ENCODE measurements around the gene MYRIP. TPM values are rescaled to one million over a fixed set of nuclear protein-coding genes. Genes with fewer than 3 reads are reported as not detected.
A peak's percentile ranks its signal among the peaks of the same experiment; 100 is the strongest.
"Not testable (repeated sequence)": the region's sequence is repeated elsewhere in the genome, so short reads cannot be mapped to it uniquely, and the experiment has no call there.

MYRIP gene
- total RNA-seq, 1 donor from 2014 or later, result 0.54 TPM

DNA sequence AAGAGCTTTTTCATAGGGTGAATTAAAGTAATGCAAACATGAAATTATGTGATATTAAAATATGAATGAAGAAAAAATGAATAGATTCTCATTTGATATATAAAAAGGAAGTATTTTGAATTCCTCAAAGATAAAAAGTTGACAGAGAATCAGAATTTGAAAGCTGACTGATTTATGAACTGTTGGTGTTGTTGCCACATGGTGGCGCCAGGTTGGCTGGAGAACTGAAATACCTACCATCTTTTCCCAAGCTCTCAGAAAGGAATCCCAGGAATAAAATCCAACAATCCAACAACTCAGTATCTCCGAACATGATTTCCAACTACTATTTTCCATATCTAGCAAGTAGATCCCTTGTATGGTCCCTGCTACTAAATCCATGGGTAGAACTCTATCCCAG lies 3.1 kb downstream of the MYRIP start:
- TF ChIP-seq, protein P1, sequence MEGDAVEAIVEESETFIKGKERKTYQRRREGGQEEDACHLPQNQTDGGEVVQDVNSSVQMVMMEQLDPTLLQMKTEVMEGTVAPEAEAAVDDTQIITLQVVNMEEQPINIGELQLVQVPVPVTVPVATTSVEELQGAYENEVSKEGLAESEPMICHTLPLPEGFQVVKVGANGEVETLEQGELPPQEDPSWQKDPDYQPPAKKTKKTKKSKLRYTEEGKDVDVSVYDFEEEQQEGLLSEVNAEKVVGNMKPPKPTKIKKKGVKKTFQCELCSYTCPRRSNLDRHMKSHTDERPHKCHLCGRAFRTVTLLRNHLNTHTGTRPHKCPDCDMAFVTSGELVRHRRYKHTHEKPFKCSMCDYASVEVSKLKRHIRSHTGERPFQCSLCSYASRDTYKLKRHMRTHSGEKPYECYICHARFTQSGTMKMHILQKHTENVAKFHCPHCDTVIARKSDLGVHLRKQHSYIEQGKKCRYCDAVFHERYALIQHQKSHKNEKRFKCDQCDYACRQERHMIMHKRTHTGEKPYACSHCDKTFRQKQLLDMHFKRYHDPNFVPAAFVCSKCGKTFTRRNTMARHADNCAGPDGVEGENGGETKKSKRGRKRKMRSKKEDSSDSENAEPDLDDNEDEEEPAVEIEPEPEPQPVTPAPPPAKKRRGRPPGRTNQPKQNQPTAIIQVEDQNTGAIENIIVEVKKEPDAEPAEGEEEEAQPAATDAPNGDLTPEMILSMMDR (conservative IDR thresholded peaks at IDR 0.05), result peak; percentile 57
- H3K27ac Mint-ChIP-seq (ENCODE audit: unreplicated experiment), result no peak overlapping the region
- H3K36me3 Mint-ChIP-seq (ENCODE audit: low read depth), result no peaks in the 10 kb centered on the region
- H3K4me3 Mint-ChIP-seq, result no peak overlapping the region
- no peaks in the 10 kb centered on the region for H3K9me3 Mint-ChIP-seq
- peaks cover 19% of the 10 kb centered on the region for H3K4me1 Mint-ChIP-seq
- peaks cover 80% of the 10 kb centered on the region for H3K27me3 Mint-ChIP-seq (ENCODE audit: low read depth)
- DNase-seq (ENCODE audit: low read depth, low spot score), result no peak

DNA sequence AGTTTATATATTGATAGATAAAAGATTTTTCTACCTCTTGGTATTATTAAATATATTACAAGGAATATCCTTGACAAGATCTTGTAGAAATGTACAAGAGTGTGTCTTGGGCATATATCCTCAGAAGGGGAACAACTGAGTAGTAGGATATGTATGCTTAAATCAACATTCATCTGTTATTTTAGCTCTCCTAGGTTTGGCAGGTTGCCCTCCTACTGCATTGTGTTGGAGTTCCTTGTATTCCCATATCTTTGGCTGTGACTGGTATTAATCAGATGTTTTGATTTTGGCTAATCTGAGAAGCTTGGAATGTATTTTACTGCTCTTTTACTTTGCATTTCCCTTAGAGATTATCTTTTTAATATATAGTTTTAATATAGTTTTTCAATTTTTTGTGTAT lies 4.6 kb downstream of the MYRIP start:
- Mint-ChIP-seq H3K27ac (ENCODE audit: unreplicated experiment) (no peak overlapping the region), H3K4me1 (peaks cover 11% of the 10 kb centered on the region), H3K36me3 (ENCODE audit: low read depth) (no peaks in the 10 kb centered on the region), H3K27me3 (ENCODE audit: low read depth) (peaks cover 74% of the 10 kb centered on the region), H3K9me3 (no peaks in the 10 kb centered on the region), H3K4me3 (no peak overlapping the region)
- TF ChIP-seq, protein P1 (conservative IDR thresholded peaks at IDR 0.05), result no peak
- DNase-seq (ENCODE audit: low read depth, low spot score), result no peak

DNA sequence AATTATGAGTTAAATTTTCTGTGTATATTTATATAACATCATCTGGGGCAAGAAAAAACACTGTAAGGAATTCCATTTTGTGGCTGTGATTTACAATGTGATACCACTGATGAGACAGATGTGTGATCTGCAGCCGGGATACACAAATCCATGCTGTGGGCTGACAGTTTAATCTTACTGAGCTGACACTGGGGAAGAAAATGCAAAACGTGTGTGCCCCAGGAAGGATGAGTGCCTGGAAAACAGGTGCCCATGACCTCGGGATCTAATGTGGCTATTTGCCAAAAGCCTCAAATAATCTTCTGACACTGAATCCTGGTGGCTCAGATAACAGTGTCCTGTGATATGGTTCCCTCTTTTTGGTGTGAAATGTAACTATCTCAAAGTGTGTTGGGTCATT lies 10.5 kb downstream of the MYRIP start:
- Mint-ChIP-seq H3K27ac (ENCODE audit: unreplicated experiment) (no peak overlapping the region), H3K4me1 (no peaks in the 10 kb centered on the region), H3K4me3 (no peak overlapping the region), H3K27me3 (ENCODE audit: low read depth) (peaks cover 72% of the 10 kb centered on the region), H3K9me3 (no peaks in the 10 kb centered on the region), H3K36me3 (ENCODE audit: low read depth) (no peaks in the 10 kb centered on the region)
- TF ChIP-seq, protein P1 (conservative IDR thresholded peaks at IDR 0.05), result no peak
- no peak for DNase-seq (ENCODE audit: low read depth, low spot score)

DNA sequence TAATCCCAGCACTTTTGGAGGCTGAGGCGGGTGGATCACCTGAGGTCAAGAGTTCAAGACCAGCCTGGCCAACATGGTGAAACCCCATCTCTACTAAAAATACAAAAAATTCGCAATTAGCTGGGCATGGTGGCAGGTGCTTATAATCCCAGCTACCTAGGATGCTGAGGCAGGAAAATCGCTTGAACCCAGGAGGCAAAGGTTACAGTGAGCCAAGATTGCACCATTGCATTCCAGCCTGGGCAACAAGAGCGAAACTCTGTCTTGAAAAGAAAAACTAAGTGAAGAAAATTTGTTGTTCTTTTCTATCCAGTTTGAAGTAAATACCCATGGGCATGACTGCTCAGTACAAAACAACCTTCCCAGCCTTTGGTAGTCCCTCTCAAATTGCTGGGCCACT lies 24.4 kb downstream of the MYRIP start:
- not testable (repeated sequence) for H3K9me3 Mint-ChIP-seq; H3K27ac Mint-ChIP-seq (ENCODE audit: unreplicated experiment); DNase-seq (ENCODE audit: low read depth, low spot score); H3K4me3 Mint-ChIP-seq; H3K4me1 Mint-ChIP-seq; H3K36me3 Mint-ChIP-seq (ENCODE audit: low read depth)
- H3K27me3 Mint-ChIP-seq (ENCODE audit: low read depth), result peaks cover 39% of the 10 kb centered on the region

DNA sequence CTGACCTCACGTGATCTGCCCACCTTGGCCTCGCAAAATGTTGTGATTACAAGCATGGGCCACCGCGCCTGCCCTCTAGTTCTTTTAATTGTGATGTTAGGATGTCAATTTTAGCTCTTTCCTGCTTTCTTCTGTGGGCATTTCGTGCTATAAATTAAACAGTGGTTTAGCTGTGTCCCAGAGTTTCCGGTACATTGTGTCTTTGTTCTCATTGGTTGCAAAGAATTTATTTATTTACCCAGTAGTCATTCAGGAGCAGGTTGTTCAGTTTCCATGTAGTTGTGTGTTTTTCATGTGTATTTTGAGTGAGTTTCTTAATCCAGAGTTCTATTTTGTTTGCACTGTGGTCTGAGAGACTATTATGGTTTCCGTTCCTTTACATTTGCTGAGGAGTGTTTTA lies 30.1 kb downstream of the MYRIP start:
- TF ChIP-seq, protein P1 (conservative IDR thresholded peaks at IDR 0.05), result no peak
- Mint-ChIP-seq H3K36me3 (ENCODE audit: low read depth) (no peaks in the 10 kb centered on the region), H3K4me3 (no peak overlapping the region), H3K9me3 (peaks cover 5% of the 10 kb centered on the region), H3K27ac (ENCODE audit: unreplicated experiment) (no peak overlapping the region), H3K27me3 (ENCODE audit: low read depth) (peaks cover 5% of the 10 kb centered on the region), H3K4me1 (no peaks in the 10 kb centered on the region)
- DNase-seq (ENCODE audit: low read depth, low spot score), result no peak

DNA sequence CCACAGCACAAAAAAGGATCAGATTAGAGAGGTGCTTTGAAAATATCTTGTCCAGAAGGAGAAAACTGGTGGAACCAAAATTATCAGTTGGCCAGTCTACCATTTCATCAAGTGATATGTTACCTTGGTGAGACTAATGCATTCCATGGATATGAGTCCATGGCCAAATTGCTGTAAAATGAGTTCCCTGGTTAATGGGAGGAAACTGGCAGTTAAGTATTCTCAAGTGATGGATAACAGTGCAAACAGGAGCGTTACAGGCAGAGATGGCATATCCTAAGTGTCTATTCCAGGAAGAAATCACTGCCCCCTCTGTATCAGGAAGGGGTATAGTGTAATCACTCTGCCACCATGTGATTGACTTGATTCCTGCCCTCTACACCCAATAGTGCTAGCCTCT lies 34.0 kb downstream of the MYRIP start:
- H3K4me1 Mint-ChIP-seq, result no peaks in the 10 kb centered on the region
- peaks cover 2% of the 10 kb centered on the region for H3K27me3 Mint-ChIP-seq (ENCODE audit: low read depth)
- H3K9me3 Mint-ChIP-seq, result no peaks in the 10 kb centered on the region
- no peak for DNase-seq (ENCODE audit: low read depth, low spot score)
- no peak overlapping the region for H3K4me3 Mint-ChIP-seq
- no peaks in the 10 kb centered on the region for H3K36me3 Mint-ChIP-seq (ENCODE audit: low read depth)
- TF ChIP-seq, protein P1 (conservative IDR thresholded peaks at IDR 0.05), result no peak
- no peak overlapping the region for H3K27ac Mint-ChIP-seq (ENCODE audit: unreplicated experiment)
